Measurements from ENCODE around the gene DEPDC5.
"Not testable (repeated sequence)": the region's sequence is repeated elsewhere in the genome, so short reads cannot be mapped to it uniquely, and the experiment has no call there.

The DEPDC5 gene

DNA sequence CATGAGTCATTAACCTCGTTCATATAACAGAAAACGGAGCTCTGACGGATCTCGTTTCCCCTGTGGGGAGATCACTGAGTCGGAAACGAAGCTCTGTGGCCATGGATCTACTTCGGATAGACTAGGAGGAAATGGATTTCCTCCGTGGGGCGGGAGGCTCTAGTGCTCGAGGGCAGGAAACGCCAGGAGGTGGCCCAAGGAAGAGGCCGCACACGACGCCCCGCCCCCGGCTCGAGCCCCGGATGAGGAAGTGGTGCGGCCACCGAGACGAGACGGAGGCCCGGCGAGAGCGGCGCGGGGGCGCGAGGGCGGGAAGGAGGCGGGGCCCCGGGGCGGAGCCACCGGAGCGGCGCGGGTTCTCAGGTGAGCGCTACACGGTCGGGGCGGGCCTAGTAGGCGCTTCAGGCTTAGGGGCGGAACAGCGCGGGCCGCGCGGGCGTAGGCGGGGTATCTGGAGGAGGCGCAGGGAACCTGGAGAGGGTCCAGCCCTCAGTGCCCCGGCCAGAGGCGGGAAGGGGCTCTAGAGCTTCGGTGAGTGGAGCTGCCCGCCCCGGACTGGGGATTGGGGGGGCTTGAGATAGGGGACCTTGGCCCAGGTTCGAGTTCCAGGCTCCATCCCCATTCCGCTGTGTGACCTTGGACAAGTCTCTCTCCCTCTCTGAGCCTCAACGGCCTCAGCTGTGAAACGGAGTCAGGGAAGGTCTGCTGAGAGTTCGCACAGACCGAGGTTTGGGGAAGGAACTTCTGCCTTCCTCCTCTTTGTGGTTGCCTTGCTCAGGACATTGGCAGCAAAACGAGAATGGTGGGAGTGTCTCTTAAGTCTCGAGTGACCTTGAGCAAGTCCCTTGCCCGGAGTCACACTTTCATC lies at the start of gene DEPDC5:
TSS of gene DEPDC5 (plus strand) at position 386 of the 868 bp plus-strand sequence. CDS start 903 bp downstream, outside the sequence.
- peak; percentile 96 for DNase-seq

DNA sequence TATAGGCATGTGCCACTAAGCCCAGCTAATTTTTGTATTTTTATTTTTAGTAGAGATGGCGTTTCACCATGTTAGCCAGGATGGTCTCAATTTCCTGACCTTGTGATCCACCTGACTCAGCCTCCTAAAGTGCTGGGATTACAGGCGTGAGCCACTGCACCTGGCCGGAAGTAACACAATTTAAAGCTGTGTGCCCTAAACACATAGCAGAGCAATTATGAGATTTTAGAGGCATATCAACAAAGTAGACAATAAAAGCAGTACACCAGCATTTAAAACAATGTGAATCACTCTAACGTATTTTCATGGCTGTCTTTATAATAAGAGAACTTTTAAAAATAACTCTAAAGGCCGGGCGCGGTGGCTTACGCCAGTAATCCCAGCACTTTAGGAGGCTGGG lies 46.3 kb upstream of the DEPDC5 start:
- no peak for DNase-seq

DNA sequence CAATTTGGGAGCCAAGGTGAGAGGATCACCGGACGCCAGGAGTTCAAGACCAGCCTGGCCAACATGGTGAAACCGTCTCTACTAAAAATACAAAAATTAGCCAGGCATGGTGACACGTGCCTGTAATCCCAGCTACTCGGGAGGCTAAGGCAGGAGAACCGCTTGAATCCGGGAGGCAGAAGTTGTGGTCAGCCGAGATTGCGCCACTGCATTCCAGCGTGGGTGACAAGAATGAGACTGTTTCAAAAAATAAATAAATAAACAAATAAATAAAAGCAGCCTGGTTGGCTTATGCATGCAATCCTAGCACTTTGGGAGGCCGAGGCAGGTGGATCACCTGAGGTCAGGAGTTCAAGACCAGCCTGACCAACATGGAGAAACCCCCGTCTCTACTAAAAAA lies 42.6 kb upstream of the DEPDC5 start:
- not testable (repeated sequence) for DNase-seq

GRCh38 chr22:31715147-31715778 lies 38.6 kb upstream of the DEPDC5 start:
- no peak for DNase-seq

DNA sequence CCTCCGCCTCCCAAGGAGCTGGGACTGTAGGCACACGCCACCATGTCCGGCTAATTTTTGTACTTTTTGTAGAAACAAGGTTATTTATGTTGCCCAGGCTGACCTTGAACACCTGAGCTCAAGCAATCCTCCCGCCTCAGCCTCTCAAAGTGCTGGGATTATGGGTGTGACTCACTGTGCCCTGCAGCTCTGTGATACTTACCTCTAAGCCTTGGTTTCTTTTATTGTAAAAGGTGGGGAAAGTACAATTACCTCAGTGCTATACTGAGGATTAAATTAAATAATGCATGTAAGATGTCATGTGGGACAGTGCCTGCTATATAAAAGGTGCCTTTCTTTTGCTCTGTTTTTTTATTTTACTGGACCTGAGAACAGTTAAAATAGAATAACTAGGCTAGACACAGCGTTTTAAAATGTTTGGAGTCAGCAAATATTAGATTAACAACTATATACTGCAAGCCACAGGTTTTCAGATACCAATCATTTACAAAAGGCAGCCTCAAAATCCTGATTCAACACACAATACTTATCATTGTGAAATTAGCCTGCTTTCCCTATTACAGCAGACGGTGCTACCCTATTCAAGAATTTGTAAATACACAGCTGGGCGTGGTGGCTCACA lies 33.9 kb upstream of the DEPDC5 start:
- DNase-seq: no peak

- no peak for DNase-seq
Measured at GRCh38 chr22:31723723-31724122, 30.1 kb upstream of the DEPDC5 start.

GRCh38 chr22:31726692-31727091 lies 27.1 kb upstream of the DEPDC5 start:
- DNase-seq: no peak

DNA sequence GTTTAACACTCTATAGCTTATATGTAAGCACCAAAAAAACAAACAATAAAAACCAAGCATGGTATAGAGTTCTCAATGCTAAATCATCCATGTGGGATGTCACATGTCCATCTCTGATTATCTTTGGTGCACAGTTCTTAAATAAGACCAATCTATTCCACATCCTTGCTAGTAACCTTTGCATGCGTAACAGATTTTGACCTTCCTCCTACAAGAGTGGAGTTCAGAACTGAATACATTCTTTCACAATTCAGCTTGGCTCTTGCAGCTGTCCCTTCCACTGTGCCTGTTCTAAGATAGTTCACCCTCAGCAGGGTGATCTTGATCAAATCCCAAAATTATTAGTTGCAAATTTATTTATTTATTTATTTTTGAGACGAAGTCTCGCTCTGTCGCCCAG lies 25.0 kb upstream of the DEPDC5 start:
- DNase-seq: no peak

- DNase-seq: no peak
Measured at GRCh38 chr22:31730344-31730711, 23.5 kb upstream of the DEPDC5 start.

DNA sequence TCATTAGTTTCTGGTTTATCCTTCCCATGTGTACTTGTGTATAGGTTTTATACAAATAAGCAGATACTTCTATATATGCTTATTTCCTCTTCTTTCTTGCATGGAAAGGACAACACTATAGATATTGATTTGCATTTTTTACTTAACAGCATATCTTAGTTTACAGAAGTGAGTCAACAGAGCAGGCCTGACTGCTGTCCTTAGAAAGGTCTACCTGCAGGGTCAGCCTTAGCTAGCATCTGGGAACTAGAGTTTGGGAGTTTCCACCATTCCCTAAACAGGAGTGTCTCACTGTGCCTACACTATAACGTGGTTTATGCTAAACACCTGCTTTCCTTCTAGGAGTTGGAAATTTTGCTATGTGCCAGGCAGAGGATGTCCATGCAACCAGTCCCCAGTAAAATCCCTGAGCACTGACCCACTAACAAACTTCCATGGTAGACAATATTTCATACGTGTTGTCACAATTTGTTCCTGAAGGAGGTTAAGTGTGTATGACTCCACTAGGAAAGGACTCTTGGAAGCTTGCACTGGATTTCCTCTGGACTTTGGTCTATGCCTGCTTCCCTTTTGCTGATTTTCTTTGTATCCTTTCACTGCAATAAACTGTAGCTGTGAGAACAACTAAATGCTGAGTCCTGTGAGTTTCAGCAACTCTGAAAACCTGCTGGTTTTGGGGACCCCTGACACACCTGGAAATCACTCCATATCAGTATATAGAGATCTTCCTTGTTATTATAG lies 21.6 kb upstream of the DEPDC5 start:
- DNase-seq: no peak

DNA sequence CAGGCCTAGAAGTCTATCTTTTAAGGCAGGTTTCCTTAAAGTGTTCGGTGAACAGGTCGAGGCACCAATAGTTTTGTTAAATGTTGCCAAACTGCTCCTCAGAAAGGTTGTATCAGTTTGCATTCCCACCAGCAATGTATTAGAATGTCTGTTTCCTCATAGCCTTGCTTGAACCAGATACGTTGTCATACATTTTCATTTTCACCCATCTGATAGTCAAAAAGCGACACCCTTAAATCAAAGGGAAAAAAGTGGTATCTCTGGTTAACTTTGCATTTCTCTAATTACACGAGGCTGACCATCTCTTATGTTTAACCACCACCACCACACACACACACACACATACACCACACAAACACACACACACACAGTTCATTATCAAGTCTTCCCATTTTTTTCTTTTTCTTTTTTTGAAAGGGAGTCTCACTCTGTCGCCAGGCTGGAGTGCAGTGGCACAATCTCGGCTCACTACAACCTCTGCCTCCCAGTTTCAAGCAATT lies 20.2 kb upstream of the DEPDC5 start:
- DNase-seq: no peak

GRCh38 chr22:31734512-31734911 lies 19.3 kb upstream of the DEPDC5 start:
- no peak for DNase-seq

DNA sequence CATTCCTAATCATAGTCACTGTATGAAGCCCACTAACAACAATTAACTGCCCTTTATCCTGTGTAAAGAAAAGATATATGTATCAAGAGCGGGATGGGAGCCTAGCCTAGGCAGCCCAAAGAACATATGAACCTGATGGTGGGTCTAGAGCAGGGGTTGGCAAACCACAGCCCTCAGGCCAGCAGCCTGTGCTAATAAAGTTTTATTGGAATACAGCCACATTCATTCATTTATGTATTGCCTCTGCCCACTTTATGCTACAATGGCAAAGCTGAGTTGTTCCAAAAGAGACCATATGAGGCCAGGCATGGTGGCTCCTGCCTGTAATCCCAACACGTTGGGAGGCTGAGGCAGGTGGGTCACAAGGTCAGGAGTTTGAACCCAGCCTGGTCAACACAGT lies 17.4 kb upstream of the DEPDC5 start:
- DNase-seq: no peak

- no peak for DNase-seq
Measured at GRCh38 chr22:31737932-31738331, 15.9 kb upstream of the DEPDC5 start.

GRCh38 chr22:31738566-31738965 lies 15.3 kb upstream of the DEPDC5 start:
- no peak for DNase-seq

DNA sequence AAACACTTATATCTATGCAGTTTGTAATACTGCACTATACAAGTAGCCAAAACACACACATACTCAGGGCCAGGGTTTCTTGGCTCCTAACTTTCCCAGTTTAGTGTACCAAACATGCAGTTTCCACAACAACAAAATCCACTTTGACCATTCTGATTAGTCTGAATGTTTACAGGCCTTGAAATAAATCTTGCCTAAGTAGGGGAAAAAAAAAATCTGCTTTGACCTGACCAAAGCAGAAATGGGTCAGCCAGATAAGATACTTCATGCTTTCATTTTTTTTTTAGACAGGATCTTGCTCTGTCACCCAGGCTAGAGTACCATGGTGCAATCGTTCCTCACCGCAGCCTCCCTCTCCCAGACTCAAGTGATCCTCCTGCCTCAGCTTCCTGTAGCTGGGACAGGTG lies 14.0 kb upstream of the DEPDC5 start:
- DNase-seq: no peak

GRCh38 chr22:31740314-31740713 lies 13.5 kb upstream of the DEPDC5 start:
- not testable (repeated sequence) for DNase-seq

- DNase-seq: no peak
Measured at GRCh38 chr22:31742115-31742514, 11.7 kb upstream of the DEPDC5 start.

GRCh38 chr22:31742682-31743081 lies 11.1 kb upstream of the DEPDC5 start:
- no peak for DNase-seq

DNA sequence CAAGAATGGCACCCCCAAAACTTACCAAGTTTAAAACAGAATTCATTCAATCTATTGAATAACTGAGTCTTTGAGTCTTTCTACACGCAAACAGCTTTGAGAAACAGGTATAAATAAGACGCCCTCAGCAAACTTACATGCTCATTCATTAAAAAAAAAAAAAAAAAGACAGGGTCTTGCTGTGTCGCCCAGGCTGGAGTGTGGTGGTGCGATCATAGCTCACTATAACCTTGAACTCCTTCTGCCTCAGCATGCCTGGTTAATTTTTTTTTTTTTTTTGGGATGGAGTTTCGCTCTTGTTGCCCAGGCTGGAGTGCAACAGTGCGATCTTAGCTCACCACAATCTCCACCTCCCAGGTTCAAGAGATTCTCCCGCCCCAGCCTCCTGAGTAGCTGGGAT lies 9.9 kb upstream of the DEPDC5 start:
- no peak for DNase-seq

- no peak for DNase-seq
Measured at GRCh38 chr22:31747441-31747840, 6.4 kb upstream of the DEPDC5 start.

DNA sequence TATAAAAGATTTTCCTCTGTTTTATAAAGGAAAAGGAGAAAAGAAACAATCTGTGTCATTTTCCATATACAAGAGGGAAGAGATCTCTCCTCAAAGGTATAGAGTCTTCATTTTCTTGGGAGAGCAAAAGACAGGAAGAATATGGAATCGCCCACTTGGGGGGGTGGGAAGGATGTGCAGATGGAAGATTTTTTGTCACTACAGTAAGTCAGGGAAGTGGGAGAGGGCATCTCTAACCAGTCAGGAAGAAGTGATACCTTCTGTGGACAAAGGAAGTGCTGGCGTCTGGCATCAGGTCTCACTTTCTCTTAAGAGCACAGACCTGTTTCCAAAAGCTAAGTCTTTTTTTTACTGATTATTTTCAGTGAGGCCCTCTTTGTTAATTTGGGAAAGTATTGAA lies 5.3 kb upstream of the DEPDC5 start:
- no peak for DNase-seq
